GM13977 (cell line): ENCODE measurements around the gene PTPRE.

Experiments
- DNase-seq: peaks from one replicate; pipeline ENCODE4 v3.0.0; 2012; ENCODE audit warnings: low spot score
- in situ Hi-C: fragments of 300-500 bp; cut with MboI; formaldehyde crosslinking; loops from one replicate; pipeline ENCODE4 v1.12.0; 2022; ENCODE audit warnings: low sequenced_read_pairs, low pct_unique_long_range_greater_than_20kb, mixed read lengths, inconsistent platforms; ENCODE audit not compliant: unreplicated experiment
- TF ChIP-seq, protein P1 (sequence below): IDR thresholded peaks from 2 replicates; pipeline ENCODE4 v1.5.1; 2012; ENCODE audit warnings: mild to moderate bottlenecking, control low read depth; ENCODE audit not compliant: insufficient read depth; ENCODE audit errors: extremely low read depth, missing control alignments

Gene PTPRE

DNA sequence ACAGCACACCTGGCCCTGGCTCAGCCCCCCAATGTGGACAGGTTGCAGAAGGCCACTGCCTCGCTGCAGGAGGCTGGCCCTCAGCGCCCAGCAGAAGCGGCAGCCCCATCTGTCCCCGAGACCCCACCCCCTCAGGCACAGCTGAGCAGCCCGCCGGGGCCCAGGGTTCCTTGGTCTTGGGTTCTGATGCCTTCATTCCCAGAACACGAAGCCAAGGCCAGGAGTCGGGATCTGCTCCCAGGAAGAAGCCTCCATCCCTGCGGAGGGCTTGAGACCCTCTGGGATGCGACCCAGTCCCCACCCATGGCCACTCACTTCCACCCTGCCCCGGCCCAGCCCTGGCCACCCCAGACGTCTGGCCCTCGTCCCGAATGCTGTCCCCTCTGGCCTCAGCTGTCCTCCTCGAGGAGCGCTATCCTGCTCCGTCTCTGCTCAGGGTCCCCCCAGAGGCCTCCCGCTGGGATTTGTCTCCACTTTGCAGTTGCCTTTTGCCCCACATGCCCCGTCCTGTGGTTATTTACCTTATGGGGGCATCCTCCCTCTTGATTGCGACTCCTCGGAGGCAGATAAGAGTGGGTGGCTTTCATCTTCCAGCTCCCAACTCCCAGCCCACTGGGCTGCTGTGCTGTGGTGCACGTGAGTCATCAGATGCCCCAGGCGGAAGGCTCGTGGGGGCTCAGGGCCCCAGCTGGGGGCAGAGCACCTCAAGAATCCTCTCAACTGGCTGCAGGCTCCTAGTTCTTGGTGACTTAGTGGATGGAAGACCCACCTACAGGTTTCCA is 121.8 kb downstream of the PTPRE start:
- TF ChIP-seq, protein P1, sequence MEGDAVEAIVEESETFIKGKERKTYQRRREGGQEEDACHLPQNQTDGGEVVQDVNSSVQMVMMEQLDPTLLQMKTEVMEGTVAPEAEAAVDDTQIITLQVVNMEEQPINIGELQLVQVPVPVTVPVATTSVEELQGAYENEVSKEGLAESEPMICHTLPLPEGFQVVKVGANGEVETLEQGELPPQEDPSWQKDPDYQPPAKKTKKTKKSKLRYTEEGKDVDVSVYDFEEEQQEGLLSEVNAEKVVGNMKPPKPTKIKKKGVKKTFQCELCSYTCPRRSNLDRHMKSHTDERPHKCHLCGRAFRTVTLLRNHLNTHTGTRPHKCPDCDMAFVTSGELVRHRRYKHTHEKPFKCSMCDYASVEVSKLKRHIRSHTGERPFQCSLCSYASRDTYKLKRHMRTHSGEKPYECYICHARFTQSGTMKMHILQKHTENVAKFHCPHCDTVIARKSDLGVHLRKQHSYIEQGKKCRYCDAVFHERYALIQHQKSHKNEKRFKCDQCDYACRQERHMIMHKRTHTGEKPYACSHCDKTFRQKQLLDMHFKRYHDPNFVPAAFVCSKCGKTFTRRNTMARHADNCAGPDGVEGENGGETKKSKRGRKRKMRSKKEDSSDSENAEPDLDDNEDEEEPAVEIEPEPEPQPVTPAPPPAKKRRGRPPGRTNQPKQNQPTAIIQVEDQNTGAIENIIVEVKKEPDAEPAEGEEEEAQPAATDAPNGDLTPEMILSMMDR, result no peak
- in situ Hi-C loops, result no loop called here
- DNase-seq, result no peak

DNA sequence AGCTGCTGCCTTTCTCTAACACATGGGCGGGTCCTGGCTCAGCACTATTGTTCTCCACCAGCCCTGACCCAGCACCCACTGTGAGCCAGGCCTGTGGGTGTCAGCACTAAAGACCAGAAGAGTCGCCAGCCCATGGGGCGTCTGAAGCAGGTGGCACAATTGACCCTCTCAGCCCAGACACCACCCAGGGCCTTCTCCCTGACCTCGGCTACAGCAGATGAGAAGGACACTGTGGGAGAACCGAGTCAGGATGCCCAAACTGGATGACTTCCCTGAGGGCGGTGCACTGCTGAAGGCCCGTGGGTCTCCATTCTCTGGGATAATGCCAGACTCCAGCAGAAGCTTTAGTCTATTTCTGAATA is 122.4 kb downstream of the PTPRE start:
- TF ChIP-seq, protein P1, result no peak
- DNase-seq, result no peak
- in situ Hi-C loops, result no loop called here

DNA sequence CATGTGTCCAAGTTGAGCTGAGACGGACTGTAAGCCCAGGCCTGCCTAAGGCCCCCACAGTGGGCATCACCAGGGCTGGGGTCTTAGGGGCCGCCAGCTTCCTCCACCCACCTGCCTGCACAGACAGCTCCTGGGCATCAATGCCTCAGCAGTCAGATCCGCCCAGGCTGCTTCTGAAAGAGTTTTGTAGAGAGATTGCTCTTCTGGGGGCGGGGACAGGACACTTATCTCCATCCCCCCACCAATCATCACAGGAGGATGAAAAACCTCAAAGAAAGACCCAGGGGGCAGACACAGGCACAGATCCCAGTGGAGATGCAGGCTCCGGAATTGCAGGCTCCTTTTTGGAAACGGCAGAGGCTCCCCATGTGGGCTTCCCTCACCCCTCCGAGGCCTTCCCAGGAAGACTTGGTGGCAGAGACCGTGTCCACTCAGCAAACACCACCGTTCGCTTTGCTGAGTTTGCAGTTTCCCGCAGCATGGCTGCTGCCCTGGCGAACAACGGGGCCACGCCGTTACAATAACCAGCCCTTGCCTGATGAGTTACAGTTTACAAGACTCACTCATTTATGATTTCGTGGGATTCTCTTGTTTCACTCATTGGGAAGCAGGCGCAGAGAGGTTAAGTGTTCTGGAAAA is 122.9 kb downstream of the PTPRE start:
- TF ChIP-seq, protein P1, result no peak
- no peak for DNase-seq
- in situ Hi-C loops, result no loop called here

DNA sequence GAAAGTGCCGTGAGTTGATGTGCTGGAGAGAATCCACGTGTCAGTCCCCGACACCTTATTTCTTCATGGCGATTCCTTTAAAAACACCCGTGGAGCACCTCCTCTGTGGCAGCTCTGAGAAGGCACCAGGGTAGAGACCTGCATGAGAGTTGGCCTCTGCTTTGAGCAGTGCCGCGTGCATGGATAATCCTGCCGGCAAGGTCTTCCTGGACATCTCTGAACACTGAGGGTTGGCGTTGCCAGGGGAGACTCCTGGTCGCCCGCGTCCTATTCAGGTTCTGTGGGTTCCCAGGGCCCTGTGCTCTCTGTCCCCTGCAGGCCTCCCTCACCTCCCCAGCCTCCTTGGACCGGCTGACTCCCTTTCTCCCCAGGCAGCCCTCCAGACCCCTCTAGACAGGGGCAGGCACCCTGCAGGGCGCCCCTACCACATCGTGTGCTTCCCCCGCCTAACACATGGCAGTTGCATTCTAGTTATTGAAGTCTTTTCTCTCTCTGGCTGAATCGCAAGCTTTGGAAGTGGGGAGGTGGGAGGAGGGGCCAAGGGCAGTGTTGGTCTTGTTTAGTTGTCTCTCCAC is 123.7 kb downstream of the PTPRE start:
- no peak for DNase-seq
- in situ Hi-C loops, result no loop called here

DNA sequence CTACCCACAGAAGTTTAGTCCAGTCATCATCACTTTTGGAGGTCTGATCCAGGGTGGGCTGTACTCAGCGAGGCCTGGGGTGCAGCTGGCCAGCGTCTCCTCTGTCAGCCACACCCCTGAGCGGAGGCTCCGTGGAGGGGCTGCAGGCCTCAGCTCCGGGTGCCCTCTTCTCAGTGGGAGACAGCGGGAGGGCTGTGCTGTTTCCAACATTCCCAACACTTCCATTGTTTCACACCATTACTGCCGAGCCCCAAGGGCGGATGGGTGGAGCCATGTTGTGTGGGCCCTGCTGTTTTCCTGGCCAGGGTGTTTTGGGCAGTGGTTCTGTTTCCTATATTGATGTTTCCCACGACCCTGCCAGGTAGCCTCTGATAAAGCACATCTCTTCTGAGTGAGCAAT is 124.3 kb downstream of the PTPRE start:
- no peak for DNase-seq
- TF ChIP-seq, protein P1, result no peak
- in situ Hi-C loops, result no loop called here

More for the DNA sequence above, 123.7 kb downstream of the PTPRE start:
- TF ChIP-seq, protein P1, result no peak

DNA sequence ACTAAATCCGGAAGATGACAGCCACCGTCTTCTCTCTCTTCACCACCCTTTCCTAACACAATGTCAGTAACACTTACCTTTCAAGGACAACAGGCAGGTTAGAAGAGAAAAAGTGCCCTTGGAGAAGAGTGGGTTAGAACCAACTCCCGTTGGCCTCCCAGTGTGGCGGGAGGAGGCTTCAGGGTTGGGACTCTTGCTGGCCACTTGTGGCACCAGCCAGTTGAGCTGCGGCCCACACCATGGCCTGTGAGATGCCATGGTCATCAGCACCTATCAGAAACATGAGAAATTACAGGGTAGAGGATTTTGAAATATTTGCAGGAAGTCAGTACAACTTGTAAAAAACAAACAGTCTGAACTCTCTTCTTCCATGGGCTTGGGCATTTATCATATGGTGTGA is 125.6 kb downstream of the PTPRE start:
- TF ChIP-seq, protein P1, result no peak
- in situ Hi-C loops, result no loop called here
- DNase-seq, result no peak
